ENCODE measurements around the gene RABAC1. TPM values are rescaled to one million over a fixed set of nuclear protein-coding genes. Genes with fewer than 3 reads are reported as not detected.
"Not testable (repeated sequence)": the region's sequence is repeated elsewhere in the genome, so short reads cannot be mapped to it uniquely, and the experiment has no call there.

Gene RABAC1
- total and polyA plus RNA-seq, 5 donors from 2014 or later: 94.0 to 261 (median 222) TPM

DNA sequence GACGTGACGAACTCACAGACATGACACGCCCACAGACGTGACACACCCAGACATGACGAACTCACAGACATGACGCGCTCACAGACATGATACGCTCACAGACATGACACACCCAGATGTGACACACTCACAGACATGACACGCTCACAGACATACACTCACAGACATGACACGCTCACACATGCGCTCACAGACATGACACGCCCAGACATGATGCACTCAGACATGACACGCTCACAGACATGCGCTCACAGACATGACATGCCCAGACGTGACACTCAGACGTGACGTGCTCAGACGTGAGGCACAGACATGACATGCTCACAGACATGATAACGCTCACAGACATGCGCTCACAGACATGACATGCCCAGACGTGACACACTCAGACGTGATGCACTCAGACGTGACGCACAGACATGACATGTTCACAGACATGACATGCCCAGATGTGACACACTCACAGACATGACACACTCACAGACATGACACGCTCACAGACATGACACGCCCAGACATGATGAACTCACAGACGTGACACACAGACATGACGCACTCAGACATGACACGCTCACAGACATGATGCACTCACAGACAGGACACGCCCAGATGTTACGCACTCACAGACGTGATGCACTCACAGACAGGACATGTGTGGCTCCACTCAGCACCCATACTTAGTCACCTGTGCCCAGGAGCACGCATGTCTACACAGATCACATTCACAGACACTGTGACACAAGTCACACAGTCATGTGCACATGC, 39.0 kb downstream of the RABAC1 start:
- peaks cover 0 to 3% (median 0%) of the 10 kb centered on the region in 7 donors for H3K9me3 Mint-ChIP-seq
- Histone ChIP-seq H3K9me3 (ENCODE audit: control insufficient read depth in 2 of 2, low read length in 2 of 2) (no peaks in the 10 kb centered on the region), H3K4me1 (ENCODE audit: control insufficient read depth, insufficient read depth, low read length, poor library complexity, severe bottlenecking) (peaks cover 12% of the 10 kb centered on the region), H3K27ac (ENCODE audit: insufficient read depth, low read length, poor library complexity, severe bottlenecking) (no peak overlapping the region), H3K36me3 (ENCODE audit: control insufficient read depth, insufficient read depth, low read length) (no peaks in the 10 kb centered on the region), H3K27me3 (ENCODE audit: control insufficient read depth, insufficient read depth, low read length) (peaks cover 16% of the 10 kb centered on the region), H3K4me3 (ENCODE audit: low read depth, low read length) (no peak overlapping the region)
- peaks cover 12% of the 10 kb centered on the region for H3K27me3 Mint-ChIP-seq
- no peaks in the 10 kb centered on the region for H3K36me3 Mint-ChIP-seq
- ATAC-seq (ENCODE audit: low read depth in 2 of 2): no peak
- H3K4me3 Mint-ChIP-seq: no peak overlapping the region
- peaks cover 0 to 17% (median 7%) of the 10 kb centered on the region in 4 donors for H3K4me1 Mint-ChIP-seq
- H3K27ac Mint-ChIP-seq: no peak overlapping the region
- DNase-seq: no peak

DNA sequence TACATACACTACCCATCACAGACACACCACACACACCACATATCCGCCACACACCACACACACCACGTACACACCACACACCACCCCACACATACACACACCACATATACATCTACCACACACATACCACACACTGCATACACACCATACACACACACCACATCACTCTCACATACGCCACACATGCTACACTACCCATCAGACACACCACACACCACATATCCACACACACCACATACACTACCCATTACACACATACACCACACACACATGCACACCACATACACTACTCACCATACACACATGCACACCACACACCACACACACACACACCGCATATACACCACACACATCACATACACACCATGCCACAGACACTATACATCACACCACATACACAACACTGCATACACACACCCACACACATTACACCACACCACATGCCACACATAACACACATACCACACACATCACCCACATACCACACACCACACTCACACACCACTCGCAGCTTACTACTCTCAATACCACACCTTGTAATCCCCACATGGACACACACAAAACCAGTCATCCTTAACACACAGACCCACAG, 40.4 kb downstream of the RABAC1 start:
- no peaks in the 10 kb centered on the region for H3K36me3 ChIP-seq (ENCODE audit: control insufficient read depth, insufficient read depth, low read length)
- H3K4me3 Mint-ChIP-seq: no peak overlapping the region

DNA sequence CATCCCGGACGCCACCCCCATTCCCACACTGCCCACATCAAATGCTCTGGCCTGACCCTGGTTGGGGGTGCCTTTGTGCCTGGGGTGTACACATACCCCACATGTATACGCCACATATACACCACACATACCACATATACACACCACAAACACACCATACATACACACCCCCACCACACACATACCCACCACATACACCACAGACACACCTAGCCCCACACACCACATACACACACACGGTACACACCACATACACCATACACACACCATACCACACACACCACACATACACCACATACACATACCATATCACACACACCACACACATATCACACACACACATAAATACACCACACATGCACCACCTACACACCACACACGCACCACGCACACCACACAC, 41.0 kb downstream of the RABAC1 start:
- H3K4me1 ChIP-seq (ENCODE audit: control insufficient read depth, insufficient read depth, low read length, poor library complexity, severe bottlenecking): peaks cover 31% of the 10 kb centered on the region
- H3K4me3 ChIP-seq (ENCODE audit: low read depth, low read length): no peak overlapping the region
- H3K36me3 ChIP-seq (ENCODE audit: control insufficient read depth, insufficient read depth, low read length): no peaks in the 10 kb centered on the region
- Mint-ChIP-seq H3K9me3 (peaks cover 0 to 2% (median 0%) of the 10 kb centered on the region in 7 donors), H3K27me3 (peaks cover 17% of the 10 kb centered on the region), H3K4me1 (peaks cover 0 to 22% (median 4%) of the 10 kb centered on the region in 4 donors), H3K4me3 (no peak overlapping the region), H3K36me3 (no peaks in the 10 kb centered on the region), H3K27ac (no peak overlapping the region)
- H3K27me3 ChIP-seq (ENCODE audit: control insufficient read depth, insufficient read depth, low read length): peaks cover 19% of the 10 kb centered on the region
- H3K27ac ChIP-seq (ENCODE audit: insufficient read depth, low read length, poor library complexity, severe bottlenecking): no peak overlapping the region
- no peaks in the 10 kb centered on the region for H3K9me3 ChIP-seq (ENCODE audit: control insufficient read depth in 2 of 2, low read length in 2 of 2)
- no peak for ATAC-seq (ENCODE audit: low read depth in 2 of 2)
- DNase-seq: no peak

More for the DNA sequence above, 40.4 kb downstream of the RABAC1 start:
- H3K27me3 Mint-ChIP-seq: peaks cover 19% of the 10 kb centered on the region
- ATAC-seq (ENCODE audit: low read depth in 2 of 2) (no peak), DNase-seq (no peak)
- no peak overlapping the region for H3K27ac Mint-ChIP-seq
- peaks cover 0 to 22% (median 7%) of the 10 kb centered on the region in 4 donors for H3K4me1 Mint-ChIP-seq
- Histone ChIP-seq H3K4me1 (ENCODE audit: control insufficient read depth, insufficient read depth, low read length, poor library complexity, severe bottlenecking) (peaks cover 26% of the 10 kb centered on the region), H3K27me3 (ENCODE audit: control insufficient read depth, insufficient read depth, low read length) (peaks cover 19% of the 10 kb centered on the region), H3K27ac (ENCODE audit: insufficient read depth, low read length, poor library complexity, severe bottlenecking) (no peak overlapping the region), H3K9me3 (ENCODE audit: control insufficient read depth in 2 of 2, low read length in 2 of 2) (no peaks in the 10 kb centered on the region), H3K4me3 (ENCODE audit: low read depth, low read length) (no peak overlapping the region)
- H3K9me3 Mint-ChIP-seq: peaks cover 0 to 3% (median 0%) of the 10 kb centered on the region in 7 donors
- no peaks in the 10 kb centered on the region for H3K36me3 Mint-ChIP-seq

DNA sequence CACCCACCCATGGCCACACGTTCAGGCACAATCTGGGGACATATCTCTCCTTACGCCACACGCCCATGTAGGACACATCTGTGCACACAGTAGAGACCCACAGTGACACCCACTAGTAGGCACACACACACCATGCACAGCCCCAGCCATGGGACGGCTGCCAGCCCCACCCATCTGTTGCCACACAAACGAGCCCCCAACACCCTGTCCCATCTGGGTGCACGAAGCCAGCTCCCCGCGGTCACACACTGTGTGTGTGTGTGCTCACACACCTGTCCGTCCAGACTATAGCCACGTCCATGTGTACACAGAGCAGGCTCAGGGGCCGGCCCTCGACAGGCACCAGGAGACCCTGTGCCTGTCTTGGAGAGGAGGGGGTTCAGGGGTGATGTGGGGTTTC, 41.4 kb downstream of the RABAC1 start:
- peaks cover 35% of the 10 kb centered on the region for H3K4me1 ChIP-seq (ENCODE audit: control insufficient read depth, insufficient read depth, low read length, poor library complexity, severe bottlenecking)
- no peak for ATAC-seq (ENCODE audit: low read depth in 2 of 2)
- H3K4me3 ChIP-seq (ENCODE audit: low read depth, low read length): no peak overlapping the region
- DNase-seq: no peak
- no peaks in the 10 kb centered on the region for H3K9me3 ChIP-seq (ENCODE audit: control insufficient read depth in 2 of 2, low read length in 2 of 2)
- H3K27me3 ChIP-seq (ENCODE audit: control insufficient read depth, insufficient read depth, low read length): peaks cover 19% of the 10 kb centered on the region
- Mint-ChIP-seq H3K27ac (no peak overlapping the region), H3K4me3 (no peak overlapping the region), H3K9me3 (peaks cover 0 to 1% (median 0%) of the 10 kb centered on the region in 7 donors), H3K36me3 (no peaks in the 10 kb centered on the region), H3K27me3 (peaks cover 17% of the 10 kb centered on the region), H3K4me1 (peaks cover 0 to 23% (median 3%) of the 10 kb centered on the region in 4 donors)
- no peak overlapping the region for H3K27ac ChIP-seq (ENCODE audit: insufficient read depth, low read length, poor library complexity, severe bottlenecking)
- no peaks in the 10 kb centered on the region for H3K36me3 ChIP-seq (ENCODE audit: control insufficient read depth, insufficient read depth, low read length)

DNA sequence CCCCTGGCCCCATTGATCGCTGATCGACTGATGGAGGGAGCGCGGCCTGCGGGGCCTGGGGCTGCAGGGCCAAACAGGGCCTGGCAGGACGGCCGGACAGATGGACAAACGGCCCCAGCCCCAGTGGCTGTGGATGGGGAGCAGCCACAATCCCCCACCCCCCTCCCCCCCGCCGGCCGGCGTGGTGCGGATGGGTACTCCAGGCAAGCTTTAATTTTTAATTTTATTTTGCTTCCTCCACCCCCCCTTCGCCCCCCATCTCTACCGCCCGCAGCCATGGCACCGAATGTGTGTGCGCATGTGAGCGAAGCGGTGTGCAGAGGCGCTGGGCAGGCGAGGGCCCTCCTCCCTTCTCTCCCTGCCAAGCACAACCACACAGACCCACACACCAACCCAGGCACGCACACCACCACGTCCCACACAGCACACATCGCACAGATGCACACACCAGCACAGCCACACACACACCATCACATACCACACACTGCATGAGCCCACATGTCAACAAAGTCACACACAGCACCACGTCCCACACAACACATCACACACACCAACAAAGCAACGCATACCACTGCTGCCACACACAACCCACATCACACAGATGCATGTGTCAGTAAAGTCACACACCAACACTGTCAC, 43.2 kb downstream of the RABAC1 start:
- H3K9me3 ChIP-seq (ENCODE audit: control insufficient read depth in 2 of 2, low read length in 2 of 2): no peaks in the 10 kb centered on the region
- Mint-ChIP-seq H3K9me3 (peaks cover 0 to 3% (median 0%) of the 10 kb centered on the region in 7 donors), H3K4me3 (no peak overlapping the region), H3K27ac (no peak overlapping the region), H3K36me3 (no peaks in the 10 kb centered on the region), H3K27me3 (peaks cover 25% of the 10 kb centered on the region), H3K4me1 (peaks cover 0 to 29% (median 9%) of the 10 kb centered on the region in 4 donors)
- no peak for DNase-seq
- H3K27me3 ChIP-seq (ENCODE audit: control insufficient read depth, insufficient read depth, low read length): peaks cover 19% of the 10 kb centered on the region
- H3K4me3 ChIP-seq (ENCODE audit: low read depth, low read length): no peak overlapping the region
- peak; percentile 11 to 15 for ATAC-seq (ENCODE audit: low read depth in 2 of 2)
- peaks cover 37% of the 10 kb centered on the region for H3K4me1 ChIP-seq (ENCODE audit: control insufficient read depth, insufficient read depth, low read length, poor library complexity, severe bottlenecking)
- no peaks in the 10 kb centered on the region for H3K36me3 ChIP-seq (ENCODE audit: control insufficient read depth, insufficient read depth, low read length)
- H3K27ac ChIP-seq (ENCODE audit: insufficient read depth, low read length, poor library complexity, severe bottlenecking): no peak overlapping the region

DNA sequence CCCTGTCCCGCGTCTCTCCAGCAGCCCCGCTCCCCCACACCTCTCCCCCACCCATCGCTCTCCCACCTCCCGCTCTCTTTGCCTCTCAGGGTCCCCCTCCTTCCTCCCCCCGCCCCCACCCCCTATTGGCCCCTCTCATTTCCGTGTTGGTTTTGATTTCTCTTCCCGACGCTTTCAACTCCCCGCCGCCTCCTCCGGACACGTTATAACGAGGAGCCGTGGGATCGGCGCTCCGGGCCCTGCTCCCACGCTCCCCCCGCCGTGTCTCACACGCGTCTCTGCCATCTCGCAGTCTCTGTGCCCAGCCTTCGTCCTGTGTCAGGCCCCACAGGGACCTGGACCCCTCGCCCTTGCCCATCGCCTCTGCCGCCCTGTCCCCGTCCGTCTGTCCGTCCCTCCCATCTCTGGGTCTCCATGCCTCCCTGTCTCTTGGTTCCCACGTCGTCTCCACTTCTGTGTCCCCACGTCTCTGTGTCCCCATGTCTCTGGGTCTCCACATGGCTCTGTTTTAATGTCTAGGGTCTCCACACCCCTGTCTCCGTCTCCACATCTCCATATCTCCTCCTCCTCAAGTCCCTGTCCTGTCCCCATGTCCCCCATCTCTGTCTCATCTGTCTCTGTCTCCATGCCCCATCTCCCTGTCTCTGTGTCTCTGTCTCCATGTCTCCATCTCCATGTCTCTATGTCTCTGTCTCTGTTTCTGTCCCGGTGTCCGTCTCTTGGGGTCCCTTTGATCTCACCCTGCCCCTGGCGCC, 43.9 kb downstream of the RABAC1 start:
- peaks cover 37% of the 10 kb centered on the region for H3K4me1 ChIP-seq (ENCODE audit: control insufficient read depth, insufficient read depth, low read length, poor library complexity, severe bottlenecking)
- ATAC-seq (ENCODE audit: low read depth in 2 of 2): no peak
- no peak for DNase-seq

DNA sequence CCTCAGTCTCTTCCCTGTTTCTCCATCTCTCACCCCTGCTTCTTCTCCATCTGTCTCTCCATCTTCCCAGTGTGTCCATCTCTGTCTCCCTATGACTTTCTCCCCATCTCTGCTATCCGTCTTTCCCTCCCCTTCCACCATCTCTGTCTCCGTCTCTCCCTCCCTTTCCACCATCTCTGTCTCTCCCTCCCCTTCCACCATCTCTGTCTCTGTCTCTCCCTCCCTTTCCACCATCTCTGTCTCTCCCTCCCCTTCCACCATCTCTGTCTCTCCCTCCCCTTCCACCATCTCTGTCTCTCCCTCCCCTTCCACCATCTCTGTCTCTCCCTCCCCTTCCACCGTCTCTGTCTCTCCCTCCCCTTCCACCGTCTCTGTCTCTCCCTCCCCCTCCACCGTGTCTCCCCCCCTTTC, 44.7 kb downstream of the RABAC1 start:
- Mint-ChIP-seq H3K27me3 (peaks cover 28% of the 10 kb centered on the region), H3K4me3 (peak overlapping the region in 2 of 4 donors; percentile 19 to 62), H3K4me1 (peaks cover 0 to 37% (median 12%) of the 10 kb centered on the region in 4 donors), H3K27ac (peak overlapping the region in 1 of 3 donors; percentile 53)
- H3K36me3 Mint-ChIP-seq; H3K4me3 ChIP-seq (ENCODE audit: low read depth, low read length); DNase-seq; H3K9me3 Mint-ChIP-seq; H3K27ac ChIP-seq (ENCODE audit: insufficient read depth, low read length, poor library complexity, severe bottlenecking); H3K36me3 ChIP-seq (ENCODE audit: control insufficient read depth, insufficient read depth, low read length); H3K9me3 ChIP-seq (ENCODE audit: control insufficient read depth in 2 of 2, low read length in 2 of 2); ATAC-seq (ENCODE audit: low read depth in 2 of 2): not testable (repeated sequence)
- H3K4me1 ChIP-seq (ENCODE audit: control insufficient read depth, insufficient read depth, low read length, poor library complexity, severe bottlenecking): peaks cover 37% of the 10 kb centered on the region
- H3K27me3 ChIP-seq (ENCODE audit: control insufficient read depth, insufficient read depth, low read length): peaks cover 19% of the 10 kb centered on the region

More for the DNA sequence above, 43.9 kb downstream of the RABAC1 start:
- Mint-ChIP-seq H3K27me3 (peaks cover 28% of the 10 kb centered on the region), H3K9me3 (peaks cover 0 to 5% (median 0%) of the 10 kb centered on the region in 7 donors), H3K4me1 (peaks cover 0 to 36% (median 12%) of the 10 kb centered on the region in 4 donors), H3K36me3 (no peaks in the 10 kb centered on the region), H3K27ac (no peak overlapping the region), H3K4me3 (no peak overlapping the region)
- Histone ChIP-seq H3K27me3 (ENCODE audit: control insufficient read depth, insufficient read depth, low read length) (peaks cover 19% of the 10 kb centered on the region), H3K36me3 (ENCODE audit: control insufficient read depth, insufficient read depth, low read length) (no peaks in the 10 kb centered on the region), H3K27ac (ENCODE audit: insufficient read depth, low read length, poor library complexity, severe bottlenecking) (no peak overlapping the region), H3K9me3 (ENCODE audit: control insufficient read depth in 2 of 2, low read length in 2 of 2) (no peaks in the 10 kb centered on the region), H3K4me3 (ENCODE audit: low read depth, low read length) (peak overlapping the region; percentile 57)

All from CD4-positive, CD25-positive, alpha-beta regulatory T cell (primary cell).